HepG2 (cell line): ENCODE results near the gene TMEM95. TPM values are rescaled to one million over a fixed set of nuclear protein-coding genes. Genes with fewer than 3 reads are reported as not detected.
A peak's percentile ranks its signal among the peaks of the same experiment; 100 is the strongest.

Experiments used
- HHEX ChIP-seq: IDR thresholded peaks from 2 replicates; pipeline ENCODE4 v1.6.1; 2016; ENCODE audit warnings: control low read depth
- MATR3 ChIP-seq: sonication (generic); formaldehyde crosslinking; IDR thresholded peaks from 2 replicates; pipeline ENCODE4 v1.4.0; 2020; ENCODE audit warnings: missing genetic modification reagents
- MZF1 ChIP-seq: sonication (generic); formaldehyde crosslinking; IDR thresholded peaks from 2 replicates; pipeline ENCODE4 v1.8.1; 2023; ENCODE audit warnings: mild to moderate bottlenecking, missing genetic modification reagents, borderline replicate concordance
- PHF8 ChIP-seq: sonication (generic); formaldehyde crosslinking; IDR thresholded peaks from 2 replicates; pipeline ENCODE4 v1.5.0; 2020; ENCODE audit warnings: missing genetic modification reagents
- RNF2 ChIP-seq: fragments of 450-650 bp; conservative IDR thresholded peaks from 2 replicates; pipeline ENCODE4 v1.6.1; 2016; ENCODE audit warnings: low read depth
- STAG1 ChIP-seq: sonication (generic); formaldehyde crosslinking; IDR thresholded peaks from 2 replicates; pipeline ENCODE4 v1.4.0; 2020; ENCODE audit warnings: missing genetic modification reagents
- SUZ12 ChIP-seq: fragments of 150-350 bp; IDR thresholded peaks from 2 replicates; pipeline ENCODE4 v1.6.1; 2014; ENCODE audit warnings: low read depth, low read length
- TOPORS ChIP-seq: sonication (generic); formaldehyde crosslinking; IDR thresholded peaks from 2 replicates; pipeline ENCODE4 v1.8.0; 2023; ENCODE audit warnings: mild to moderate bottlenecking, missing genetic modification reagents
- ZBTB38 ChIP-seq: sonication (generic); formaldehyde crosslinking; IDR thresholded peaks from 2 replicates; pipeline ENCODE4 v1.5.1; 2020; ENCODE audit warnings: mild to moderate bottlenecking, missing genetic modification reagents
- ZBTB8A ChIP-seq: sonication (generic); formaldehyde crosslinking; IDR thresholded peaks from 2 replicates; pipeline ENCODE4 v1.4.0; 2020; ENCODE audit warnings: mild to moderate bottlenecking, low read depth, missing genetic modification reagents, borderline replicate concordance
- ZNF407 ChIP-seq: sonication (generic); formaldehyde crosslinking; IDR thresholded peaks from one replicate; pipeline ENCODE4 v1.5.1; 2020; ENCODE audit warnings: mild to moderate bottlenecking, missing genetic modification reagents; ENCODE audit errors: not compliant biosample characterization
- ZNF598 ChIP-seq: sonication (generic); formaldehyde crosslinking; IDR thresholded peaks from 2 replicates; pipeline ENCODE4 v1.5.1; 2020; ENCODE audit warnings: mild to moderate bottlenecking, missing genetic modification reagents, borderline replicate concordance
- polyA plus RNA-seq, 8 experiments: library from polyadenylated mRNA; depleted of rRNA in 3 of 8; stranded (reverse) in 7 of 8; unstranded in 1 of 8; fragments of >200 nt; fragmentation: Illumina TruSeq in 4 of 8; extraction: Trizol in 4 of 8; gene quantifications; 2 replicates each; pipeline versions ENCODE4 v1.2.1 to v1.2.3, GENCODE V29; 2011 to 2016; ENCODE audit warnings: low read depth in 4 of 8, missing spikeins in 1 of 8, mixed read lengths in 1 of 8; ENCODE audit not compliant: insufficient read depth in 1 of 8
- total RNA-seq, 5 experiments: library from RNA; depleted of rRNA; stranded (reverse); fragments of >200 nt; fragmentation: Illumina TruSeq; extraction: Trizol; gene quantifications; 2 replicates each; pipeline ENCODE4 v1.2.3, GENCODE V29; 2016; ENCODE audit warnings: low read depth in 1 of 5
- TF ChIP-seq, protein P1 (sequence below): IDR thresholded peaks from 2 replicates; pipeline ENCODE4 v1.6.1; 2016; ENCODE audit warnings: mild to moderate bottlenecking, missing biosample characterization, missing genetic modification reagents
- TF ChIP-seq, protein P2 (sequence below): sonication (generic); formaldehyde crosslinking; conservative IDR thresholded peaks from 2 replicates; pipeline ENCODE4 v1.8.0; 2022; ENCODE audit warnings: missing genetic modification reagents
- TF ChIP-seq, protein P3 (sequence below): IDR thresholded peaks from 2 replicates; pipeline ENCODE4 v1.6.1; 2016; ENCODE audit warnings: mild to moderate bottlenecking

The TMEM95 gene
- total and polyA plus RNA-seq, 2 of the 13 experiments (the other 11 are each of a cell fraction or from before 2014, with no cell fraction given), result not detected

- TF ChIP-seq, protein P1, sequence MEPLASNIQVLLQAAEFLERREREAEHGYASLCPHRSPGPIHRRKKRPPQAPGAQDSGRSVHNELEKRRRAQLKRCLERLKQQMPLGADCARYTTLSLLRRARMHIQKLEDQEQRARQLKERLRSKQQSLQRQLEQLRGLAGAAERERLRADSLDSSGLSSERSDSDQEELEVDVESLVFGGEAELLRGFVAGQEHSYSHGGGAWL (CRISPR knock-in tag), result peak; percentile 45; the same call in 1 of the 2 replicates
- TF ChIP-seq, protein P2, sequence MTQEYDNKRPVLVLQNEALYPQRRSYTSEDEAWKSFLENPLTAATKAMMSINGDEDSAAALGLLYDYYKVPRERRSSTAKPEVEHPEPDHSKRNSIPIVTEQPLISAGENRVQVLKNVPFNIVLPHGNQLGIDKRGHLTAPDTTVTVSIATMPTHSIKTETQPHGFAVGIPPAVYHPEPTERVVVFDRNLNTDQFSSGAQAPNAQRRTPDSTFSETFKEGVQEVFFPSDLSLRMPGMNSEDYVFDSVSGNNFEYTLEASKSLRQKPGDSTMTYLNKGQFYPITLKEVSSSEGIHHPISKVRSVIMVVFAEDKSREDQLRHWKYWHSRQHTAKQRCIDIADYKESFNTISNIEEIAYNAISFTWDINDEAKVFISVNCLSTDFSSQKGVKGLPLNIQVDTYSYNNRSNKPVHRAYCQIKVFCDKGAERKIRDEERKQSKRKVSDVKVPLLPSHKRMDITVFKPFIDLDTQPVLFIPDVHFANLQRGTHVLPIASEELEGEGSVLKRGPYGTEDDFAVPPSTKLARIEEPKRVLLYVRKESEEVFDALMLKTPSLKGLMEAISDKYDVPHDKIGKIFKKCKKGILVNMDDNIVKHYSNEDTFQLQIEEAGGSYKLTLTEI (CRISPR knock-in tag), result no peak
- TF ChIP-seq RNF2 (0 out of 2 replicates have a peak, but pooled peaks have one; percentile 20), ZBTB8A (CRISPR knock-in tag) (no peak), MZF1 (CRISPR knock-in tag) (no peak), ZNF407 (CRISPR knock-in tag) (no peak), HHEX (CRISPR knock-in tag) (no peak), PHF8 (CRISPR knock-in tag) (peak; percentile 90), ZBTB38 (peak; percentile 79; the same call in 1 of the 2 replicates), STAG1 (CRISPR knock-in tag) (peak; percentile 19; the same call in 1 of the 2 replicates), TOPORS (CRISPR knock-in tag) (peak; percentile 93), SUZ12 (no peak), MATR3 (CRISPR knock-in tag) (no peak), ZNF598 (CRISPR knock-in tag) (peak; percentile 75; the same call in 1 of the 2 replicates)
- TF ChIP-seq, protein P3, sequence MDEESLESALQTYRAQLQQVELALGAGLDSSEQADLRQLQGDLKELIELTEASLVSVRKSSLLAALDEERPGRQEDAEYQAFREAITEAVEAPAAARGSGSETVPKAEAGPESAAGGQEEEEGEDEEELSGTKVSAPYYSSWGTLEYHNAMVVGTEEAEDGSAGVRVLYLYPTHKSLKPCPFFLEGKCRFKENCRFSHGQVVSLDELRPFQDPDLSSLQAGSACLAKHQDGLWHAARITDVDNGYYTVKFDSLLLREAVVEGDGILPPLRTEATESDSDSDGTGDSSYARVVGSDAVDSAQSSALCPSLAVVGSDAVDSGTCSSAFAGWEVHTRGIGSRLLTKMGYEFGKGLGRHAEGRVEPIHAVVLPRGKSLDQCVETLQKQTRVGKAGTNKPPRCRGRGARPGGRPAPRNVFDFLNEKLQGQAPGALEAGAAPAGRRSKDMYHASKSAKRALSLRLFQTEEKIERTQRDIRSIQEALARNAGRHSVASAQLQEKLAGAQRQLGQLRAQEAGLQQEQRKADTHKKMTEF (CRISPR knock-in tag), result peak; percentile 85
These were observed 40.0 kb upstream of the TMEM95 start, which contains the start of gene GPS2 (continued) for GRCh38 chr17:7314719-7315569.
